Chondrocyte (in vitro differentiated cells): ENCODE results near the gene SIL1. TPM values are rescaled to one million over a fixed set of nuclear protein-coding genes. Genes with fewer than 3 reads are reported as not detected.
"Not testable (repeated sequence)": the region's sequence is repeated elsewhere in the genome, so short reads cannot be mapped to it uniquely, and the experiment has no call there.

Source experiments
- DNase-seq: peaks from one replicate; pipeline ENCODE4 v3.0.0; 2021; ENCODE audit warnings: mixed read lengths, low spot score
- H3K27ac Mint-ChIP-seq: one replicate; pipeline ENCODE4 v1.8.0; 2021; ENCODE audit warnings: mild to moderate bottlenecking, moderate library complexity, mixed read lengths; ENCODE audit not compliant: unreplicated experiment
- H3K27me3 Mint-ChIP-seq: 2 replicates; pipeline ENCODE4 v1.8.0; 2021; ENCODE audit warnings: low read depth, mixed read lengths
- H3K36me3 Mint-ChIP-seq: 2 replicates; pipeline ENCODE4 v1.8.0; 2021; ENCODE audit warnings: low read depth, mixed read lengths
- H3K4me1 Mint-ChIP-seq: 2 replicates; pipeline ENCODE4 v1.8.0; 2021; ENCODE audit warnings: low read depth, mild to moderate bottlenecking, mixed read lengths
- H3K4me3 Mint-ChIP-seq: one replicate; pipeline ENCODE4 v1.8.0; 2021; ENCODE audit warnings: mild to moderate bottlenecking, moderate library complexity, mixed read lengths; ENCODE audit not compliant: unreplicated experiment
- H3K9me3 Mint-ChIP-seq: 2 replicates; pipeline ENCODE4 v1.8.0; 2021; ENCODE audit warnings: low read depth, mixed read lengths
- CTCF ChIP-seq: fragments of 200-600 bp; sonication (generic); IDR thresholded peaks from 2 replicates; pipeline ENCODE4 v1.5.0; 2021; ENCODE audit warnings: antibody characterized with exemption, mild to moderate bottlenecking, moderate library complexity
- total RNA-seq: library from RNA; stranded (reverse); gene quantifications from 3 replicates; pipeline ENCODE4 v1.2.1, GENCODE V29; 2021

SIL1 gene
- total RNA-seq, 1 donor from 2014 or later = 71.1 TPM

- H3K36me3 Mint-ChIP-seq = no peaks in the 10 kb centered on the region
- no peak overlapping the region for H3K4me3 Mint-ChIP-seq
- no peaks in the 10 kb centered on the region for H3K27me3 Mint-ChIP-seq
- H3K27ac Mint-ChIP-seq = peak overlapping the region; percentile 83
- peaks cover 49% of the 10 kb centered on the region for H3K4me1 Mint-ChIP-seq
- H3K9me3 Mint-ChIP-seq = no peaks in the 10 kb centered on the region
- DNase-seq = no peak
- no peak for TF ChIP-seq CTCF
Observed at GRCh38 chr5:139178935-139179334, 19.2 kb downstream of the SIL1 start.

DNA sequence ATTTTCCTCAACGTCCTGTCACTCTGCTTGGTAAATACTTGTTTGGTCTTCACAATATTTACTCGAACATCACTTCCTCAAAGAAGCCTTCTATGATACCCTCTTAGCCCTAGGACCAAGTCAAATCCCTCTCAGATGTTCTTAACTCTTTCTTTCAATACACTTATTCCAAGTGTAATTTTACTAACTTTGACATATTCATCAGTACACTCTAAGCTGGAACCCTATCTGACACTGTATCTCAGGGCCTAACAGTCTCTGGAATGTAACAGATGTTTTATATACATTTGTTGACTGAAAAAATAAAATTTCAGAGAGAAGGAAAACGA lies 19.6 kb downstream of the SIL1 start:
- H3K9me3 Mint-ChIP-seq = no peaks in the 10 kb centered on the region
- H3K27ac Mint-ChIP-seq = peak overlapping the region; percentile 83
- H3K4me1 Mint-ChIP-seq = peaks cover 49% of the 10 kb centered on the region
- no peak for DNase-seq
- H3K4me3 Mint-ChIP-seq = no peak overlapping the region
- TF ChIP-seq CTCF = no peak
- no peaks in the 10 kb centered on the region for H3K36me3 Mint-ChIP-seq
- H3K27me3 Mint-ChIP-seq = no peaks in the 10 kb centered on the region

DNA sequence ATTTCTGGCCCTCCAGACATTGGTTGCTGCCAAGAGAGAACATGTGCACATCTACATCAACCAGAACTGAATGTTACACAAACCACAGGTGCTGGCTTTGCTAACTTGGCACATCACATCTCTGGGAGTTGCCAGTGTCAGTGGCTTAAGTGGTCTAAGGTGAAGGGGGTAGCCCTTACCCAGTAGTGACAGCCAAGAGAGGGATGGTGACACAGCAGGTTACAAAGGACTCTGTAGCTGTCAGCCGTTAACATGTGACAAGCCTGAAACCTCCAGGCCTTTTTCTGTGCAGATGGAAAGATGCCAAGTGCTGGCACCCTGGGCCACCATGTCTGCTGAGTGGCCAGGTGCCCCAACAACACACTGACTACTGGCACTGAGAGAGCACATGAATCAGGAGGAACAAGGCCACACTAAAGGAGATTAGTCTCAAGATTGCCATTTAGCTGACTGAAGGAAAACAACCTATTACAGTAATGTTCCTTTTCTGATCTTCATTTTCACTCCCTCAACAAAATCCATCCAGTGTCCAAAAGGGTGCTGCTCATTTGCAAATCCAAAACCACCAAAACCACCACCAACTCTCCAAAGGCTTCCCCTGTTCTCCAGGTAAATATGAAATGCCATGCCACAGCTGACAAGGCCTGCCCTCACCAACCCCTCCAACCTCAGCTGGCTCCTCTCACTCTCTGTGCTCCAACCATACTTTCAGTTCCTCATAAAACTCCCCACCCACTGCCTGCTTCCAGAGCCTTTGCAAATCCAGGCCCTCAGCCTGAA lies 20.2 kb downstream of the SIL1 start:
- TF ChIP-seq CTCF = no peak
- Mint-ChIP-seq H3K27me3 (no peaks in the 10 kb centered on the region), H3K36me3 (no peaks in the 10 kb centered on the region), H3K27ac (peak overlapping the region; percentile 83), H3K4me1 (peaks cover 49% of the 10 kb centered on the region), H3K9me3 (no peaks in the 10 kb centered on the region), H3K4me3 (no peak overlapping the region)
- no peak for DNase-seq

- not testable (repeated sequence) for DNase-seq, H3K4me3 Mint-ChIP-seq, H3K27me3 Mint-ChIP-seq, H3K36me3 Mint-ChIP-seq, H3K9me3 Mint-ChIP-seq
- Mint-ChIP-seq H3K4me1 (peaks cover 43% of the 10 kb centered on the region), H3K27ac (peak overlapping the region; percentile 27)
Observed at GRCh38 chr5:139177281-139177680, 20.9 kb downstream of the SIL1 start.

DNA sequence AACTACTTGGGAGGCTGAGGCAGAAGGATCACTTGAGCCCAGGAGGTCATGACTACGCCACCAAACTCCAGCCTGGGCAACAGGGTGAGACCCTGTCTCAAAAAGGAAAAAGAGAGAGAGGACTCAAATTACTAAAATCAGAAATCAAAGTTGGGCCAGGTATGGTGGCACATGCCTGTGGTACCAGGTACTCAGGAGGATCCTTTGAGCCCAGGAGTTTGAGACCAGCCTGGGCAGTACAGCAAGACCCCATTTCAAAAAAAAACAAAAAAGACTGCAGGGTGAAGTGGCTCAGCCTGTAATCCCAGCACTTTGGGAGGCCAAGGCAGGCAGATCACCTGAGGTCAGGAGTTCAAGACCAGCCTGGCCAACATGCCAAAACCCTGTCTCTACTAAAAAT lies 23.8 kb downstream of the SIL1 start:
- H3K27ac Mint-ChIP-seq, H3K27me3 Mint-ChIP-seq, DNase-seq, H3K4me3 Mint-ChIP-seq, H3K36me3 Mint-ChIP-seq, H3K9me3 Mint-ChIP-seq: not testable (repeated sequence)
- peaks cover 21% of the 10 kb centered on the region for H3K4me1 Mint-ChIP-seq

GRCh38 chr5:139171779-139172404 lies 26.3 kb downstream of the SIL1 start:
- Mint-ChIP-seq H3K36me3 (peaks cover 8% of the 10 kb centered on the region), H3K27me3 (no peaks in the 10 kb centered on the region), H3K4me1 (peaks cover 11% of the 10 kb centered on the region), H3K4me3 (no peak overlapping the region), H3K27ac (no peak overlapping the region), H3K9me3 (peaks cover 10% of the 10 kb centered on the region)
- TF ChIP-seq CTCF = no peak
- no peak for DNase-seq
